GM19025 (cell line): ENCODE data around the gene PNMA6A.
"Not testable (repeated sequence)": the region's sequence is repeated elsewhere in the genome, so short reads cannot be mapped to it uniquely, and the experiment has no call there.

Source experiments
- ATAC-seq: cut with Tn5 transposase; IDR thresholded peaks from one replicate; pipeline ENCODE4 v1.9.1; 2021; ENCODE audit warnings: mild to moderate bottlenecking, low read depth, moderate library complexity; ENCODE audit not compliant: unreplicated experiment

Gene PNMA6A

GRCh38 chrX:153074935-153075334 is 2.7 kb downstream of the PNMA6A start:
- ATAC-seq = no peak

DNA sequence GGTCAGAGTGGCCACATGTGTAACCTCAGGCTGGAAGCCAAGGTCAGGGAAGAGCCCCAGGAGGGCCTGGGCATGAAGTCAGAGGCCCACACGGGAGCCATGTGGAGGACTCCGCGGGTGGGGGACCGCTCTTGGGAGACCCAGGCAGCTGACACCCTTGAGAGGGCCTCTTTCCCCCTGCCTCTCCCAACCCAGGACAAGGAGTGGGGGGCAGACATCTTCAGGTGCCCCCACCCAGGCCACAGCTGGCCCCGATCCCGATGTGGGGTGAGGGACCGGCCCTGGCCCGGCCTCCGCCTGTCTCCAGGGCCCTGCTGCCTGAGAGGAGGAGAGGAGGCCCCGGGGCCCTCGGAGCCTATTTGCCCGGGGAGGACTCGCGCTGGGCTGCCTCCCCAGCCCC is 3.1 kb downstream of the PNMA6A start:
- no peak for ATAC-seq

DNA sequence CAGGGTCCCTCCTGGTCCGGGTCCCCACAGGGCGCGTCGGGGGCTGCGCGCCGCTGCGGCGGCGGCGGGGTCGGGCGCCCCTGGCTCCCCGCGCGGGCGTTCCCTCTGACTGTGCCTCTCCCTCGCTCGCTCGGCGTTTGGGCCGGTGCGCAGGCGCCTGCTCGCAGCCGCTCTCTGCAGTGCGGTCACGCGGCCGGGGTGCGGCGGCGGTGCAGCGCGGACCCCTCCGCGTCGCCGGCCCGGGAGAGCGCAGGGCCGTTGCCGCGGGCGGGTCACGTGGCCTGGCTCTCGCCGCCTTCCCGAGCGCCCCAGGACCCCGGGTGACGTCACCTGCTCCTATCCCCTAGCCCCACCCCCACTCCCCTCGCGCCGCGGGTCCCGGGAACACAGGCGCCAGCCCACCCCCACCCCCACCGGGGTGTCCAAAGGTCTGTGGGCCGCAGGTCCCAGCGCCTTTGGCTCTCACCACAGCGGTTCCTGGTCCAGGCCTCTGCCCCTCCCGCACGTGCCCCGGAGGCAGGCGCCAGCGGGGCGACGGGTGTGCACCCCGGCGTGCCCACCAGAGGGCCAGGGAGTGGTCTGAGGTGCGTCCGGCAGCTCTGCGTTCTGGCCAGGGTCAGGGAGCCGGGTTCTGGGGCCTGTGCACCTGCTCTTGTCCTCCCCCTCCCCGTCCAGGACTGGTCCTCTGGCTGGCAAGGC is 5.3 kb downstream of the PNMA6A start:
- peak; percentile 49 for ATAC-seq

GRCh38 chrX:153083238-153083923 is 11.1 kb downstream of the PNMA6A start:
- not testable (repeated sequence) for ATAC-seq

- no peak for ATAC-seq
These were observed 30.2 kb downstream of the PNMA6A start for GRCh38 chrX:153102418-153102817.

DNA sequence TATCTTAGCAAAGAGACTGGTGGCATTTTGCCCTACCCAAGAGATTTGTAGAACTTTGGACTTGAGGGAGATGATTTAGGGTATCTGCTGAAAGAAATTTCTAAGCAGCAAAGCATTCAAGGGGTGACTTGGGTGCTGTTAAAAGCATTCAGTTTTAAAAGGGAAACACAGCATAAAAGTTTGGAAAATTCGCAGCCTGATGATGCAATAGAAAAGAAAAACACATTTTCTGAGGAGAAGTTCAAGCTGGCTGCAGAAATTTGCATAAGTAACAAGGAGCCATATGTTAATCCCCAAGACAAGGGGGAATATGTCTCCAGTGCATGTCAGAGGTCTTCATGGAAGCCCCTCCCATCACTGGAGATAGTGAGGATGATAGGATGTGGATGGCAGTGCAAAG is 32.7 kb downstream of the PNMA6A start:
- not testable (repeated sequence) for ATAC-seq

DNA sequence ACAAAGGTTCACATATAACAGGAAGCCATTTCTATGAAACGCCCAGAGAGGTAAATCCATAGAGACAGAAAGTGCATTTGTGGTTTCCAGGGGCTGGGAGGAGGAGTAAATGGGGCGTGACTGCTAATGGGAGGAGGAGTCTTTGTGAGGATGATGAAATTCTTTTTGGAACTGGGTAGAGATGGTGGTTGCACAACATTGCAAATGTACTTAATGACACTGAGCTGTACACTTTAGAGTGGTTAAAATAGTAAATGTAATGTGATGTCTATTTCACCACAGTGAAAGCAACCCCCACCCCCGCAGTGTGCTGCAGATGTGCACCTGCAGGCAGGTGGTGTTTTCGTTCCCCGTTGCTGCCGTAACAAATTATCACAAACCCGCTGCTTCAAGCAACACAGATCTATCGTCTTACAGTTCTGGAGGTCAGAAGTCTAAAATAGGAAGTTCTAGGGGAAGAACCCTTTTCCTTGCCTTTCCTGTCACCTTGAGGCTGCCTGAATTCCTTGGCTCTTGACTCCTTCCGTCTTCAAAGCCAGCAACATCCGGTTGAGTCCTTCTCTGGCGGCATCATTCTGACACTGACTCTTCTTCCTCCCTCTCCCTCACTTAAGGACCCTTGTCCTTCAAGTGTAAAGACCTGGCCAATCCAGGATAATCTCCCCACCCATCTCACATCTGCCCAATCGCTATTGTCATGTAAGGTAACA is 34.0 kb downstream of the PNMA6A start:
- not testable (repeated sequence) for ATAC-seq

DNA sequence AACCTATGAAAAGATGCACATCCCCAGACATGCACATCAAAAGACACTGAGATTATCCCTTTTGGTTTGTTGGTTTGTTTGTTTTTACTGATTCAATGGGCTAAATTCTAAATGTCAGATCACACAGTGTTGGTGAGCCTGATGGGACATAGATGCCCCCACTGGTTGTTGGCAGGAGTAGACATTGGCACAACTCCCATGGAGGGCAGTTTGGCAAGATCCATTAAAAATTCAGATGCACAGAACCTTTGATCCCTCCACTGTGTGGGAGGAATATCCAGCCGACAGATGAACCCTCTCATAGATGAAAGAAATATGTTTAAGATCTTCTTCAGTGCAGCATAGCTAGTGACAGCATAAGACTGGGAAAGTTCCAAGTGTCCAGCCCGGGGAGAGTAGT is 38.5 kb downstream of the PNMA6A start:
- not testable (repeated sequence) for ATAC-seq

DNA sequence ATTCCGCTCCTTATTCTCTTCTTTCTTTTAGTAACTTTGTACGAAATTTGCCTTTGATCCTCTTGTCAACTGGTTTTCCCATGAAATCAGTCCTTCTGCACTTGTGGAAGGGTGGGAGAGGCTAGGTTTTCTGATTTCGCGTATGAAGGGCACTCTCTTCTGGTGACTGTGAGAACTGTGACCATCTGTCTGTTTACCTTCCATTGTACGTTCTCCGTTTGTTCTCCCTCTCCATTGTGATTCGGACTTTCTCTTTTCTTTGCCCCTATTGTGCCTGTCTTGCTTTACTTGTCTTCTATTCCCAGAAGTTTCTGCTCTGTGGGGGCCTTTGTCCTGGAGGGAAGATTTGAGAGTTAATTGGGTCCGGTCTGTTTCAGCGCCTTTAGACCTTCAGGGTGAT is 41.6 kb downstream of the PNMA6A start:
- not testable (repeated sequence) for ATAC-seq

- ATAC-seq = not testable (repeated sequence)
These were observed 45.5 kb downstream of the PNMA6A start for GRCh38 chrX:153117754-153118153.

DNA sequence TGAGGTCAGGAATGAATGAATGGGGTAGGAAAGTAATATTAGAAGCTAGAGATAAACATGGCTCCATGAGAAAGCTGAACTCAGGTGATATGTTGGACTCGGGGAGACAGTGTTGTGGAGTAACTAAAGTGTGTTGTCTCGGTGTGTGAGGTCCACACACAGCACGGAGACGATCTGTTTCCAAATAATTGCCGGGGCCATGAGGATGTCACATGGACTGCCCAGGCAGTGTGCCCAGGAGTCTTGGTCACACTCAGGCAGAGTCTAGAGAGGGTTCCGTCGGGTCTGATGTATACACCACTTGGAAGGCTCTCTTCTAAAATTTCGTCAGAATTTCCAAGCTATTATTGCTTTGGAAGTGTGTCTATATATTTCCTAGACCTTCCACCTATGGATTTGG is 48.0 kb downstream of the PNMA6A start:
- ATAC-seq = not testable (repeated sequence)

GRCh38 chrX:153123468-153123867 is 51.2 kb downstream of the PNMA6A start:
- not testable (repeated sequence) for ATAC-seq
